NCI-H2227 treated with DMSO at 0.1 percent for 48 hours (cell line): ENCODE data around the gene COPZ2.
A peak's percentile ranks its signal among the peaks of the same experiment; 100 is the strongest.

Source experiments
- DNase-seq: peaks from one replicate; lab custom pipeline; 2025; lab: John Stamatoyannopoulos, UW

Gene COPZ2

DNA sequence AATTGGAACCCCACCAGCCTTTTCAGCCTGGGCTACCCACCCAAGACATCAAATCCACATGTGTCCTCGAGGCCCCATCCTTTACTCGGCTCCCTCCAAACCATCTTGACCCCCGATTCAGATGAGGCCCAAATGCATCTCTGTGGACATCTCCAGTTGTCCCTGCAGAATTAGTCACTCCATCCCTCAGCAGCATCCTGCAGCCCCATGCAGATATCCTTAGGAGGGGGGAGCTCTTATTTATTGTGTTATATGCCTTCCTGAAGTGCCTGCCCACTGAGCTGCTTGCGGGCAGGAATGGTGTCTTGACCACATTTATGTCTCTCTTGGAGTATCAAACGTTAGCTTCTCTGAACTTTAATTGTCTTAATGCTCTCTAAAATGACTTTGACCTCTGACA lies 51.1 kb downstream of the COPZ2 start:
- DNase-seq, result no peak

DNA sequence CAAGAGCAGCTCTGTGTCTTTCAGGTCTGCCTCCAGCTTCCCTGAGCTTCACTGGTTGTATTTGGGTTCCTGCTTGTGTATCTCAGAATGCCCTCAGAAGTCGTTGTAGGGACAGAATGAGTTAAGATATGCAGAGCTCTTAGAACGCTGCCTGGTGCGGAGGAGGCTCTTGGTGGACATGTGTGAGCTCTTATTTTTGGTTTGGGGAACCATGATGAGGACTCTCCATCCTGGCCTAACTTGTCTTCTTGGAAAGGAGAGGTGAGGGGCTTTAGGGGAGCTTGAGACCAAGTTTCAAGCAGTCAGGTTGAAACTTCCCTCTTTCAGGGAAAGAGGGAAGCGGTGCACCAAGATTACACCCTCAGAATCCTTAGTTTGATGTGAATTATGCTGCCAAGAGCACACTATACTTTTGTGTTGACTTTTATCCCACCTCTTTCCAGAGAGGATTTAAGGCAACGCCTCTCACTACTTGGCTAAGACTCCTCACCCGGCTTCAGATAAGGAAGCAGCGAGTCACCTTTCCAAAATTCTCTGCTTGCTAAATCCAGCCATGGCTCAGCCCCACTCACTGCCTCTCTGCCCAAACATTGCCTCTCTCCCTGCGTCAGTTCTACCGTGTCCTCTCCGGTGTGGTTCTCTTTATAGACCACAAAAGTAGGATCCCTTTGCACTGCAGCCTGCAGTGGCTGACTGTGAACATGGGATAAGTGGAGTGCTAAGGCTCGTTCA lies 53.9 kb downstream of the COPZ2 start:
- no peak for DNase-seq

DNA sequence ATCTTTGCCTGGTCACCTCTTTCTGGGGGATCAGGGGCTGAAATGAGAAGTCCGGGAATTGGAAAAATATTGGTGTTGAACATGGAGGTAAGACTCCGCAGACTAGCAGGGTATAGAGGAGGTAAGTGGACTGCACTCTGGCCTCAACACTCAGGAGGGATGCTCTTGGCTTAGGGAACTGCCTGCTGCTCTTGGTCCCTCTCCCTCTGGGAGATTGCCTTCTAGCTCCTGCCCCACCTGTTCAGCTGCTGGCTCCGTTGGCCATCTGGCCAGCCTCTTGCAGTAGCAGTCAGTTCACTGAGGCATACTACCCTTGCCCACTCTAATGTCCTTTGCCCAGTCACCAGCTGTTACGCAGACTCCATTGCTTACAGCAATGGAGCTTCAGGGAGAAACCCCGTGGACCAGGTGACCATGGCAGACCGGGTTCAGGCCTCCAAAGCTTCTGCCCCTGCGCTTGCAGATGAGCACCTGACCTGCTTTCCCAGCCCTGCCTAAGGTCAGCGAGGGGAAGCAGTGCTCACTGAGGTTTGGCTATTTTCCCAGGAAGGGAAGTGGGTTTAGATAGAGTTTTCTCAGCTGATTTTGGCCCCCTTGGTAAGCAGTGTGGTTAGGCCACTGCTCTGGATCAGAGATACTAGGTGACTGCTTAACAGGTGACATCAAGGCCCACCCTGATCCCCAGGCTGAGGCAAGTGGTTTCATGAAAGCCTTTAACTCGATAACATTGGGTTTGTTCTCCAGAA lies 54.8 kb downstream of the COPZ2 start:
- no peak for DNase-seq

DNA sequence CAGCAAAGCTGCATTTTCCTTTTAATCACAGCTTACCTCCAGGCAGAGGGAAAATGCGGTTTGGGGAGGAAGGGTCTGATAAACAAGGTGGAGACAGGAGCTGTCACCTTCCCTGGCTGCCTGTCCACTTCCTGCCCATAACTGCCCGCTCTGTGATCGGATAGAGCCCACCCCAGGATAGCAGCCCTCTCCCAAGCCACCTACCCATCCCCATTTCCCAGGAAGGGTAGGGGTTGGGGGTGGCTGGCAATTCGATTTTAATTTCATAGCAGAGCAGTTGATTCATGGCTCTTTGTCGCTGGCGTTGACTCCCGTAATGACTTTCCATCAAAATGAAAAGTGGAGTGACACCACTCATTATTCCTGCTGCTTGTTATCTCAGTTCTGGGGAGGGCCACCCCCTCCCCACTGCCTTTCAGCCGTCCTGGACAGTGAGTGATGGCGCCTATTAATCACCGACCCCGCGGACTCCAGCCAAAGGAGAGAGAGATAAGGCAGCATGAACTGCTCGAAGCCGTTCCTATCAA lies 55.4 kb downstream of the COPZ2 start:
- peak; percentile 92 for DNase-seq

DNA sequence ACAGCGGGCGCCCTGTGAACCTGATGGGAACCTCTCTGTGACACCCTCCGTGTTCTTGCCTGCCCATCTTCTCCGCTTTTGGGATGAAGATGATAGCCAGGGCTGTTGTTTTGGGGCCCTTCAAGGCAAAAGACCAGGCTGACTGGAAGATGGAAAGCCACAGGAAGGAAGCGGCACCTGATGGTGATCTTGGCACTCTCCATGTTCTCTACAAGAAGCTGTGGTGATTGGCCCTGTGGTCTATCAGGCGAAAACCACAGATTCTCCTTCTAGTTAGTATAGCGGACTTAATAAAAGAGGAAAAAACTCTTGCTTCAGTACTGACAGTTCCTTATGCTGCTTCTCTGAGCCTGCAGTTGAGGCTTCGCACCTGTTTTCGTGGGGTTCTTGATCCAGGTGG lies 56.1 kb downstream of the COPZ2 start:
- no peak for DNase-seq

DNA sequence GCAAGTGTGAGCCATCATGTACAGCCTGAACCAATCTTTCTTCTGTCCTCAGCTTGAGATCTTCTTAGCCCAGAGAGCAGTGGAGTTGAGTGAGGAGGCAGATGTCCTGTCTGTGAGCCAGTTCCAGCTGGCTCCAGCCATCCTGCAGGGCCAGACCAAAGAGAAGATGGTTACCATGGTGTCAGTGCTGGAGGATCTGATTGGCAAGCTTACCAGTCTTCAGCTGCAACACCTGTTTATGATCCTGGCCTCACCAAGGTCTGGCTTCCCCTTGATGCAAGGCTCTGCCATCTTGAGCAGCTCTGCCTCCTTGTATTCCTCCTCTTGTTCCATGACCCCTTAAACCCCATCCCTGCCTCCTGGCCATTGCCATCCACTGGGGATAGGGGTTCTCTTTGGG lies 57.1 kb downstream of the COPZ2 start:
- DNase-seq, result no peak

DNA sequence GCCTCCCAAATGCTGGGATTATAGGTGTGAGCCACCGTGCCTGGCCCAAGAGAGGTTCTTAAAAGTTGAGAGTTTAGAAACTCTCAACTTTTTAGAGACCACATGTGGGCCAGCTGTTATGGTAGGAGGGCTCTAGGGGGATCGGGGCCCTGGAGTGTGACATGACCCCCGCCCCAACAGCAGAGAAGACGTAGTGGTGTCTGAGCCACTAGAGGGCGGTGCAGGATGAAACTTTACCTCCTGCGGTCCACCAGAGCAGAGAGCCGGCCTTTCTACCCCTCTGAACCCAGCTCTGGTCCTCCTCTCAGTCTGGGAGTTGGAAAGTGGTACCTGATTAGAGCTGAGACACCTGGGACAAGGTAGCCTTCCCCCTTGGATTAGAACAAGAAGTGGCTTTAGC lies 59.3 kb downstream of the COPZ2 start:
- peak; percentile 81 for DNase-seq
